Measurements from ENCODE around the gene HOXD9.

DNA sequence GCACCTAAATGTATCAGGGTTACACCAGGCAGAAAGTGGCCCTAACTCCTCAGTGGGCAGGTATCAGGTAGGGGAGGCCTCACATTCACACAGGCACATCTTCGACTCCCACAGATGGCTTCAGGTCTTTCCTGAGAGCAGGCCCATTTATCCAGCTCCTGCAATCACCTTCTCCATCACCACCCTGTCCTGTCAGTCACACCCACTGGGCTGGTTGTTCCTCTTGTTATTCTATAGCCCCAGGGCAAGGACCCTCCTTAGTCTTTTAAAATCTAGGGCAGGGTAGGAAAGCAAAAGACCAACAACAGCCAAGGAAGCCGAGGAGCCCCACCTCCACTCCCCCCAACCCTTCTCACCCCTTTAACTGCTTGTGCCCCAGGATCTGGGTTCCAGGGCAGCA lies 19.8 kb downstream of the HOXD9 start:
- TF ChIP-seq, protein P1, sequence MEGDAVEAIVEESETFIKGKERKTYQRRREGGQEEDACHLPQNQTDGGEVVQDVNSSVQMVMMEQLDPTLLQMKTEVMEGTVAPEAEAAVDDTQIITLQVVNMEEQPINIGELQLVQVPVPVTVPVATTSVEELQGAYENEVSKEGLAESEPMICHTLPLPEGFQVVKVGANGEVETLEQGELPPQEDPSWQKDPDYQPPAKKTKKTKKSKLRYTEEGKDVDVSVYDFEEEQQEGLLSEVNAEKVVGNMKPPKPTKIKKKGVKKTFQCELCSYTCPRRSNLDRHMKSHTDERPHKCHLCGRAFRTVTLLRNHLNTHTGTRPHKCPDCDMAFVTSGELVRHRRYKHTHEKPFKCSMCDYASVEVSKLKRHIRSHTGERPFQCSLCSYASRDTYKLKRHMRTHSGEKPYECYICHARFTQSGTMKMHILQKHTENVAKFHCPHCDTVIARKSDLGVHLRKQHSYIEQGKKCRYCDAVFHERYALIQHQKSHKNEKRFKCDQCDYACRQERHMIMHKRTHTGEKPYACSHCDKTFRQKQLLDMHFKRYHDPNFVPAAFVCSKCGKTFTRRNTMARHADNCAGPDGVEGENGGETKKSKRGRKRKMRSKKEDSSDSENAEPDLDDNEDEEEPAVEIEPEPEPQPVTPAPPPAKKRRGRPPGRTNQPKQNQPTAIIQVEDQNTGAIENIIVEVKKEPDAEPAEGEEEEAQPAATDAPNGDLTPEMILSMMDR (IDR thresholded peaks at IDR 0.05): no peak
- no peak for TF ChIP-seq POLR2A (IDR thresholded peaks at IDR 0.05)

Data from testis (tissue), 2 donors.